Type B pancreatic cell (in vitro differentiated cells): ENCODE data around the gene PRDM5. TPM values are rescaled to one million over a fixed set of nuclear protein-coding genes. Genes with fewer than 3 reads are reported as not detected.

Experiments
- DNase-seq: peaks from one replicate; pipeline ENCODE4 v3.0.0; 2021; ENCODE audit warnings: mixed read lengths; ENCODE audit not compliant: unreplicated experiment; ENCODE audit errors: extremely low spot score
- H3K27ac Mint-ChIP-seq: 2 replicates; pipeline ENCODE4 v1.8.0; 2021; ENCODE audit warnings: mild to moderate bottlenecking, mixed read lengths
- H3K27me3 Mint-ChIP-seq: 2 replicates; pipeline ENCODE4 v1.8.0; 2021; ENCODE audit warnings: mixed read lengths
- H3K36me3 Mint-ChIP-seq: 2 replicates; pipeline ENCODE4 v1.8.0; 2021; ENCODE audit warnings: mixed read lengths
- H3K4me1 Mint-ChIP-seq: one replicate; pipeline ENCODE4 v1.8.0; 2021; ENCODE audit warnings: mixed read lengths; ENCODE audit not compliant: unreplicated experiment
- H3K4me3 Mint-ChIP-seq: 2 replicates; pipeline ENCODE4 v1.8.0; 2021; ENCODE audit warnings: mild to moderate bottlenecking, mixed read lengths
- H3K9me3 Mint-ChIP-seq: 2 replicates; pipeline ENCODE4 v1.8.0; 2021; ENCODE audit warnings: mixed read lengths
- total RNA-seq: library from RNA; stranded (reverse); gene quantifications from 2 replicates; pipeline ENCODE4 v1.2.1, GENCODE V29; 2021; ENCODE audit warnings: low replicate concordance
- TF ChIP-seq, protein P1 (sequence below): fragments of 200-600 bp; sonication (generic); conservative IDR thresholded peaks from 2 replicates; pipeline ENCODE4 v1.5.0; 2021; ENCODE audit warnings: antibody characterized with exemption, mild to moderate bottlenecking

The PRDM5 gene
- total RNA-seq, 1 donor from 2014 or later = 15.7 TPM

DNA sequence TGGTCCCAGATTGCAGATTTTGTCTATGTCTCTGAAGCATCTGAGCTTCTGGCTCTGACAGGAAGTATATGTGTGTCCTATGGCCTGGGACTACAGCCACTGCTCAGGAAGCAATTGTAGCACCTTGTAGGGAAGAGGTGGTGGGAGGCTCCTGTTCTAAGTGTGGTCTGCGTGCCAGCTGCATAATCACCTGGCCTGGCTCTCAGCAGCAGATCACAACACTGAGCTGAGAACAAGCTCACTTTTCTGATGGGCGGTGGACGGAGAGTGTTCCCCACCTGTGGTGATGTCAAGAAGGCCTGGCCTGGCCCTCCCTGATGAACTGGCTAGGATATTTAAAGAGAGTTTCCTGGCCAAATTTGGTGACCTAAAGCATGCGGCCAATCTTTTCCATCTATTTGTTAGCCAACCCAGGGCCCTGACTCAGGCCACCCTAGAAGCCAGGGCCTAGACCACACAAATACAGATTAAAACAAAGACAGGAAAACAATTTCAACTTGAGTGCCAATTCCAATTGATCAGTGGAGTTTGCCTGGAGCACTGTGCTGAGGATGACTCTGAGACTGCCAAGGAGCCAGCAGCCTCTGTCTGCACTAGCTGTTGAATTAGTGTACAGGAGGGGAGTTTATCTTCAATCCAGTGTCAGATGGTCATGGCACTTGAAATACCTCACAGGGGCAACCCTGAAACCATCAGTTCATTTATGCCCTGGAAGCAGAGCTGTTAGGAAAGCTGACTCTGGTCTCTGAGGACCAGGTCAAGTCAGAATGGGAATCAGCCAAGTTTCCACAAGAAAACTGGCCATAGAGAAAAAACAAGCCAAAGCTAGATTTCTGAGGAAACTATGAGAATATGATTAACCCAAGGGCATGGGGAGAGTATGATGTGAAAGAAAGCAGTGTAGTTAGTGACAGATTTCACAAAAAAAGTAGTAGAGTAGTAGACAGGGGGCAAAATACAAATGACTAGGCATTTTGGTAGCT is 47.4 kb downstream of the PRDM5 start:
- Mint-ChIP-seq H3K36me3 (peaks cover 5% of the 10 kb centered on the region), H3K9me3 (no peaks in the 10 kb centered on the region), H3K27ac (no peak overlapping the region), H3K4me3 (no peak overlapping the region), H3K4me1 (no peaks in the 10 kb centered on the region), H3K27me3 (no peaks in the 10 kb centered on the region)
- TF ChIP-seq, protein P1, sequence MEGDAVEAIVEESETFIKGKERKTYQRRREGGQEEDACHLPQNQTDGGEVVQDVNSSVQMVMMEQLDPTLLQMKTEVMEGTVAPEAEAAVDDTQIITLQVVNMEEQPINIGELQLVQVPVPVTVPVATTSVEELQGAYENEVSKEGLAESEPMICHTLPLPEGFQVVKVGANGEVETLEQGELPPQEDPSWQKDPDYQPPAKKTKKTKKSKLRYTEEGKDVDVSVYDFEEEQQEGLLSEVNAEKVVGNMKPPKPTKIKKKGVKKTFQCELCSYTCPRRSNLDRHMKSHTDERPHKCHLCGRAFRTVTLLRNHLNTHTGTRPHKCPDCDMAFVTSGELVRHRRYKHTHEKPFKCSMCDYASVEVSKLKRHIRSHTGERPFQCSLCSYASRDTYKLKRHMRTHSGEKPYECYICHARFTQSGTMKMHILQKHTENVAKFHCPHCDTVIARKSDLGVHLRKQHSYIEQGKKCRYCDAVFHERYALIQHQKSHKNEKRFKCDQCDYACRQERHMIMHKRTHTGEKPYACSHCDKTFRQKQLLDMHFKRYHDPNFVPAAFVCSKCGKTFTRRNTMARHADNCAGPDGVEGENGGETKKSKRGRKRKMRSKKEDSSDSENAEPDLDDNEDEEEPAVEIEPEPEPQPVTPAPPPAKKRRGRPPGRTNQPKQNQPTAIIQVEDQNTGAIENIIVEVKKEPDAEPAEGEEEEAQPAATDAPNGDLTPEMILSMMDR = no peak
- no peak for DNase-seq

DNA sequence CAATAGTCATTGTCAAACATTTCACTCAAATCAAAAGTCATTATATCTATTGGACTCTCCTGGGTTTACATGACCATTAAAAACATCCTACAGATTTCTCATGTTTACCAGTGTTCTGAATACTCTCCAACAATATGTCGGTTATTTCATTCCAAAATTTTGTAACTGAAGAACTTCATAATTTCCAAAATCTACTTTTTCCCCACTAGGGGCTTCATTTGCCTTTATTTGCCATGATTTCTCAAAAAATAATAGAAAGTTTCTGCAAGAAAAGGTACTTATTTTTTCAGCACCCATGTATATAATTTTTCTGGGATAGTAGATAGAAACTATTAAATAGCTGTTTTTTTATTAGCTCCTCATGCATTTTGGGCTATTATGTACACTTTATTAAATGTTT is 49.0 kb downstream of the PRDM5 start:
- no peak for DNase-seq
- Mint-ChIP-seq H3K4me1 (no peaks in the 10 kb centered on the region), H3K9me3 (no peaks in the 10 kb centered on the region), H3K27ac (no peak overlapping the region), H3K36me3 (no peaks in the 10 kb centered on the region), H3K27me3 (no peaks in the 10 kb centered on the region), H3K4me3 (no peak overlapping the region)
- TF ChIP-seq, protein P1 = peak; percentile 67

DNA sequence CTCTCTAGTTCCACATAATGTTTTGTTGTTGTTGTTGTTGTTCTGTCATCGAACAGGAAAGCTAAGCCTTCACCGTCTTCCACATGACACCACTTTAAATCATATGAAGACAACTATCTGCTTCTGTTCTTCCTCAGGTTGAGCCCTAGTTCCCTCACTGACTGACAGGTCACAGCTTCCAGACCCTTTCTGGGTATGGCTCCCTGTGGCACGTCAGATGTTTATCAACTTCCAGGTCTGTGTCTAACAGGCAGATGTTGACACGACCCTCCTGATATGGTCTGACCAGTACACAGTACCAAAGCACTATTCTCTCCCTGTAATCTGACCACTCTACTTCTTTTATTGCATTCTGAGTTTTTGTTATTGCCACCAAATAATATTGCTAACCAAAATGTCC is 51.4 kb downstream of the PRDM5 start:
- no peaks in the 10 kb centered on the region for H3K9me3 Mint-ChIP-seq
- DNase-seq = no peak
- H3K27me3 Mint-ChIP-seq = no peaks in the 10 kb centered on the region
- H3K4me3 Mint-ChIP-seq = no peak overlapping the region
- H3K27ac Mint-ChIP-seq = no peak overlapping the region
- TF ChIP-seq, protein P1 = no peak
- H3K4me1 Mint-ChIP-seq = no peaks in the 10 kb centered on the region
- no peaks in the 10 kb centered on the region for H3K36me3 Mint-ChIP-seq

DNA sequence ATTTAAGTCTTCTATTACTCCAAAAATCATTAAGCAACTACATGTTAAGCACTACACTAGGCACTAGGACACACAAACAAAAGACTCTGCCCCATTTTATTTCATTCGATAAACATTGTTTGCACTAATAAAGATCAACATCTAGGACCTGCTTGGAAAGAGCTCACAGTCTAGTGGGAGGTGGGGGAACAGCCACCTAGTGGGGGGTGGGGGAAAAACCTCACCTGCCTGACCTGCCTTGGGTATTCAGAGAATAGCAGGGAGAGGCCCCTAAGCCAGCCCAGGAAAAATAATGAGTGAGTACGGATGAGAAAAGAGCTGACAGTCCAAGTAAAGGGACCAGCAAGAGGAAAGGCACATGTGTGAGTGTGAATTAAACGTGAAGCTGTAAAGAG is 52.2 kb downstream of the PRDM5 start:
- H3K27ac Mint-ChIP-seq = no peak overlapping the region
- no peaks in the 10 kb centered on the region for H3K36me3 Mint-ChIP-seq
- H3K4me3 Mint-ChIP-seq = no peak overlapping the region
- no peaks in the 10 kb centered on the region for H3K9me3 Mint-ChIP-seq
- no peak for DNase-seq
- TF ChIP-seq, protein P1 = peak; percentile 47
- H3K27me3 Mint-ChIP-seq = no peaks in the 10 kb centered on the region
- no peaks in the 10 kb centered on the region for H3K4me1 Mint-ChIP-seq

DNA sequence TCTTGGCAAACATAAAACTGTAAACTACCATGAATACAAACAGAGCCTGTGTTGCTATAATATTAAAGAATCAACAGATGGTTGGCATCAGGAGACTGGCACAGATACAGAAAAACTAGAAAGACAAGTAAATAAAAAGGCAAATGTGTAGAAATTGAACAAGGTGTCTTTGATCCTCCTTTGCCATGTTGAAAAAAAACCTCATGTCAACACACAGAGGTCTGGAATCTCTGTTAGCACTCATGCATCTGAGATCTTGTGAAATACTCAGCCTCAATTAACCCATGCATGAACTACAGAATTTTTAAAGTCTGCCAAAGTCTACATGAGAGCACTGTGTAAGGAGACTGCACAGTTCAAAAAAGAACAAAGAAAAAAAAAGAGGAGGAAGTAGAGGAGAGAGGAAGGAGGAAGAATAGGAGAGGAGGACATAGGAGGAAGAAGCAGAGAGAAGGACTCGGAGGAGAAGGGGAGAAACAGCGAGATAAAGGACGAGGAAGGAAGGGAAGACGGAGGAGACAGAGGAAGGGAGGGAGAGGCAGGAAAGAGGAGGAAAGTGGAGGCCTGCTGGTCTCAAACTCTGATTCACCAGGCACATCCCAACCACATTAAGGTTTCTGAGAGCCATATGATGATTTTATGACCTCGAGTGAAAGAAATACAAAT is 52.8 kb downstream of the PRDM5 start:
- H3K4me3 Mint-ChIP-seq = no peak overlapping the region
- TF ChIP-seq, protein P1 = no peak
- DNase-seq = no peak
- H3K9me3 Mint-ChIP-seq = no peaks in the 10 kb centered on the region
- H3K4me1 Mint-ChIP-seq = no peaks in the 10 kb centered on the region
- no peak overlapping the region for H3K27ac Mint-ChIP-seq
- H3K27me3 Mint-ChIP-seq = no peaks in the 10 kb centered on the region
- H3K36me3 Mint-ChIP-seq = no peaks in the 10 kb centered on the region
